GM18867 (cell line): Measurements from ENCODE around the gene GATA2.

ENCODE experiments used
- ATAC-seq: cut with Tn5 transposase; IDR thresholded peaks from one replicate; pipeline ENCODE4 v1.9.1; 2021; ENCODE audit warnings: mild to moderate bottlenecking, moderate library complexity; ENCODE audit not compliant: unreplicated experiment

The GATA2 gene

DNA sequence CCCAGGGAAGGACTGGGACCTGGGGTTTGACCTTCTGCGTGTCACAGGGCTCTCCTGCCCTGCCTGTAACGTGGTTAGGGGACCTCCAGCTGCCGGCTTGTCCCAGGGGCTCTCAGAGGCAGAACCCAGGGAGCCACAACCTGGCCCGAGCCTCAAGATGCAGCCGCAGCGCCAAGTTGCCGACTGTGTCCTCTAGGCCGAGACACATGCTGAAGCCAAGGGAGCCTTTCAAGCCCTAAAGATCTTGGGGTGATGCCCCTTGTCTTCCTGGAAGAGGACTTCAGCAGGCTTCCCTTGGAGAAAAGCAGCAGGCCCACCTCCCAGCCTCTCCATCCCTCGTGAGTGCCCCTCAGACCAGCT is 33.6 kb downstream of the GATA2 start:
- ATAC-seq = no peak

DNA sequence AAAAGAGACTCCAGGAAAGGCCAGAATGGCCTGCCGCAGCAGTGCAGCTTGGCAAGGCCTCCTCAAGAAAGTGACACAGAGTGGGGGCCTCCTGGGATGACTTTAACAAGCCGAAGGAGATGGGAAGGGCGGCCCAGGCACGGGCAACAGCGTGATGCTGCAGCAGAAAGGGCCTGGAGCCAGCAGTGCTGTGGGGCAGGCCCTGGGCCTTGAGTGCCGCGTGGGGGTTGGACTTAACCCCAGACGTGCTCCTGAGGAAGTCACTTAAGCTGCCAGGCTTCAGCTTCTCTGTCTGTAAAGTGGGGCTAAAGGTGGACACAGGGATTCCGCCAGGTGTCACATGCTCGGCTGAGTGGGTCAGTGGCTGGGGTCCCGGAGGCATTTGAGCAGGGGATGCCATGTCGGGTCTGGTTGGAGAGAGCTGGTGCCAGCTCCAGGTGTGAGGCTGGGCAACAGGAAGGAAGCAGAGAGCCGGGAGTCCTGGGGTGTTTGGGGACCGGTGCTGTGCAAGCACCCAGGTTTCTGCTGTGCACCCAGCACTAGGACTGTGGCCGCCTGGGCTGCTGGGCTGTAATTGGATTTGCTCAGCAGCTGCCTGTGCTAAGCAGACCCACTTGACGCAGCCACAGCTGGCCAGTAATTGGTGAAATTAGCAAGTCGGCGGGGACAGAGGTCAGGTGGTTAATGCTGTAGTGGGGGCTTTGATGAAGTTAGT is 34.1 kb downstream of the GATA2 start:
- no peak for ATAC-seq

DNA sequence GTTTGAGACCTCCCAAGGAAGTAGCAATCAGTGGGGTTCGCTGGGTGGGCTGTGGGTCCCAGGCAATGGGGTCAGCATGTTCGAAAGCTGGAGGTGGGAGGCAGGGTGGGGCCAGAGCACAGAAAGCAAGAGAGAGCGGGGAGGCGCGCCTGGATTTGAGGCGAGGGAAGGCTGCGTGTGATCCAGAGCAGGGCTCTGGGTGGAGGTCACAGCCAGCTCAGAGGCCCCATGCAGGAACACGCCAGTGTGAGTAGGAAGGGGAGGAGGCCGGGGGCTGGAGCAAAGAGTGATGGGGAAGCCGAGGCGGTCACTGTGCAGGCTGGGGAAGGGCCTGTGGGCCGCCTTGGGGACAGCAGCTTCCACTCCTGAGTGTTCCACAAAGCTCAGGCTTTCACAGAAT is 35.1 kb downstream of the GATA2 start:
- ATAC-seq = no peak

GRCh38 chr3:128456776-128457715 is 36.0 kb downstream of the GATA2 start:
- no peak for ATAC-seq

- no peak for ATAC-seq
Measured at GRCh38 chr3:128455786-128456748, 36.9 kb downstream of the GATA2 start.

DNA sequence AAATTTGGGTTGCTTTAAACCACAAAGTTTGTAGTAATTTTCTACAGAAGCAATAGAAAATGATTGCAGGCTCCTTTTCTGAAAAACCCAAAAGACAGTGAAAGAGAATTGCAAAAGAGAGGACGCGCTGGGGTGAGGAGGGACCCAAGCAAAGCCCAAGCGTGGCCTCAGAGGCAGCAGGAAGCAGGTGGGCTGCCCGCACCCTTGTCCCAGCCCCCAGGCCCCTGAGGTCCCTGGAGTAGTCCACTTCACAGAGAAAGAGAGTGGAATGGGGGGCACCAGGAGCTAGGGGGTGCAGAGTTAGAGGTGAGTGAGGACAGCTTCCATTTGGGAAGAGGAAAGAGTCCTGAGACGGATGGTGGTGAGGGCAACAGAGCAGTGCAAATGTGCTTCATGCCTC is 37.9 kb downstream of the GATA2 start:
- no peak for ATAC-seq

DNA sequence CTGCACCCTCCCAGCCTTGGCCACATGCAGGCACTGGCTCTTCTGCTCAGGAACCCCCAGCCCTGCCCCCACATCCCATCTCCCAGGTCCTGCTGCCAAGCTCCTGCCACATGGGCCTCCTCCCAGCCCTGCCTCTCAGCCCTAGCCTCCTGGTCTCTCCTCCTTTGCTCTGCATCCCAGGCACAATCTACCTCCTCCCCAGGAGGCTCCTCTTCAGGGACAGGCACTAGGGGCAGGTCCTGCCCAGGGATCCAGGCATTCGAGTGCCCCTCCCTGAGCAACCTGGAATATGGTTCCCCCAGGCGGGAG is 38.7 kb downstream of the GATA2 start:
- ATAC-seq = no peak

DNA sequence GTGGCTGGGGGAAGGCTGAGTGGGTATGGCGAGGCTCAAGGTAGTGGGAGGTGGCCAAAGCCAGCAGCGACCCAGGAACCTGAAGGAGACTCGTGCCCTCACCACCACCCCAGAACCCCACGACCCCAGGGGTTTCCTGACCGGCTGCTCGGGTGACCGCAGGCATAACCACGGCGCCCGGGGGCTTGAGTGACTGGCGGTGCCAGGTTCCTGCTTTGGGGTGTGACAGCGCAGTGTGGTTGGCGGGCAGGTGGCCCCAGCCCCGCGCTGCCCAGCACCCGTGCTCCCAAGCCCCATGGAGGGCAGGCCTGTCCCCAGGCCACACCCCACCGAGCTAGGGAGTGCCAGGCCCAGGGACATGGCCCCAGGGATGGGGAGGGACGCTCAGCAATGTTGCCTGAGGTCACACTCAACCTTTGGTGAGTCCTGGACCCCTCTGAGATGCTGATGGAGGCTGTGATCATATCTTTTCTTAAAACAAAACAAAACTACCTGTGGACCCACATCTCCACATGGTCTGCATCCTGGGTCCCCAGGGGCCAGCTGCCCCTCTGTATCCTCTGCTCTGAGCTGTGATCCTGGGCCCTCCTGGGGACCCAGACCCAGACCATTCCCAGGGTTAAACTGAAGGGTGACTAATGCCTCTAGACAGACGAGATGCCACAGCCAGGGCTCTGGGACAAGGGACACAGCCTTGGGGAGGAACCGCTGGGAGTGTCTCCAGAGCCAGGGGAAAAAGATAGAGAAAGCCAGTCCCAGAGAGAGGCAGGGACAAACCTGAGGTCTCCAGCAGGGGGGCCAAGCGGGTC is 39.3 kb downstream of the GATA2 start:
- ATAC-seq = no peak

- no peak for ATAC-seq
Measured at GRCh38 chr3:128452678-128453275, 40.2 kb downstream of the GATA2 start.

- ATAC-seq = no peak
Measured at GRCh38 chr3:128452120-128452519, 40.9 kb downstream of the GATA2 start.

DNA sequence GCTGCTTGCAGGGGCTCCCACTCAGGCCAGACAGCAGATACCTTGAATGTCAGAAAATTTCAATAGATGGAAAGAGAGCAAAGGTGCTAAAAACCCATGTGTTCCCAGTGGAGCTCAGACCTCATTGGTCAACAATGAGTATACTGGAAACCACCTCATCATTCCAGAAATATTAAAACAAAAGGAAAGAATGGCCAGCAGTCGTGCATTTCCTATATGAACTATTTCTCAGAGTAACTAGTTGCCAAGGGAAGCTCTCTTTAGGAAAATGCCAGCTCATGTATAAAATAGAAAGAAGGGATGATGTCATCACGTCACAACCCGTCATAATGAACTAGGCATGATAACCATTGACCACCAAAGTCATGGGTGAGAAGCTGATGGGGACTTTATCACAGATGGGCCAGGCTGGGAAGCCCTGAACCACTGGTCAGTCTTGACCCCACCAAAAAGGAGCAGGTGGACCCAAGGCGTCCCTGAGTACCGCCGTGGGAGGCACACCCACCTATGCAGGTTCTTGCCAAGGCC is 43.8 kb downstream of the GATA2 start:
- no peak for ATAC-seq

GRCh38 chr3:128448491-128448890 is 44.5 kb downstream of the GATA2 start:
- ATAC-seq = no peak

DNA sequence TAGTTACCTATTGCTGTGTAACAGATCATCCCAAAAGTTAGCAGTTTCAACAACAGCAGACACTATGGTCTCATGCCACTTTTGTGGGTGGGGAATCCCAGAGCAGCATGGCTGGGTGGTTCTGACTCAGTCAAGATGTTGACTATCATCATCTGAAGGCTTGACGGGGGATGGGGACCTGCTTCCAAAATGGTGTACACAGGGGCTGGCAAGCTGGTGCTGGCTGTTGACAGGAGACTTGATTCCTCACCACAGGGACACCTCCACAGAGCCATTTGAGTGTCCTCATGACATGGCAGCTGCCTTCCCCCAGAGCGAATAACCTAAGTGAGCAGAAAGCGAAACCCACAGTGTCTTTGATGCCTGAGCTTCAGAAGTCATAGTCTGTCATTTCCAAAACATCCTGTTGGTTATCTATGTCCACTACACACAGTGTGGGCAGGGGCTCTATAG is 45.4 kb downstream of the GATA2 start:
- ATAC-seq = peak; percentile 34

GRCh38 chr3:128446821-128447220 is 46.2 kb downstream of the GATA2 start:
- ATAC-seq = no peak

- ATAC-seq = no peak
Measured at GRCh38 chr3:128445357-128445756, 47.6 kb downstream of the GATA2 start.

DNA sequence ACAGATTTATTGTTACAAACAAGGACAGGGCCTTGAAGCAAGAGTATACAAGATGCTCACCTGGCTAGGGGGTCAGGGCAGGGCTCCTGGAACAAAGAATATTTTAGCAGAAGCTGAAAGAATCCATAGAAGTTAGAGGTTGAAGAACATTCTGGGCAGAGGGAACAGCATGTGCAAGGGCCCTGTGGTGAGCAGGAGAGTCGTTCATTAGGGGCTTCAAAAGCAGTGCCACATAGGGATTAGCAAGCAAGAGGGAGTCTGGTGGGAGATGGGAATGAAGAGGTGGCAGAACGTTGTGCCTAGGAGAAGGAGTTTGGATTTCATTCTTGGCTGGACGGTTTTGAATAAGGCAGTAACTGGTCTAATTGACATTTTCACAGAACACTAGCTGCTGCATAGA is 49.2 kb downstream of the GATA2 start:
- ATAC-seq = no peak

GRCh38 chr3:128442949-128443348 is 50.1 kb downstream of the GATA2 start:
- ATAC-seq = no peak

GRCh38 chr3:128442070-128442469 is 50.9 kb downstream of the GATA2 start:
- no peak for ATAC-seq

DNA sequence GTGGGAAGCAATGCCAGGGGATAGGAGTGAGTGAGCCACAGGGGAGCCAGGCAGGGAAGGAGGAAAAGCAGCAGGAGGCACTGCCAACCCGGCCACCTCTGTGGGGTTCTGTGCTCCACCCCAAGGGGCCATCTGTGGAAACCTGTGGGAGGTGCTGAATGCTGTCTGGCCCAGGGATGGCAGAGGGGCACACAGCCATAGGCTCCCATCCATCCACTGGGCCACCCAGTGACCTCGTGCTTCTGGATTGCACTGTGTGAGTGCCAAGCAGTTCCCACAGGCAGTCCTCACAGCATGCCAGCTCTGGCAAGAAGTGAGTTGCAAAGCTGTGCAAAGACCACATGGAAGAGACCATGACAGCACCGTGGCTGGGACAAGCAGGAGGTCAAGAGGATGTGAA is 53.8 kb downstream of the GATA2 start:
- no peak for ATAC-seq
